ENCODE results near the gene ATP2B2. TPM values are rescaled to one million over a fixed set of nuclear protein-coding genes. Genes with fewer than 3 reads are reported as not detected.

The ATP2B2 gene
- total and polyA plus RNA-seq, 2 donors (not counting 1 experiment from before 2014, with no cell fraction given) = not detected

DNA sequence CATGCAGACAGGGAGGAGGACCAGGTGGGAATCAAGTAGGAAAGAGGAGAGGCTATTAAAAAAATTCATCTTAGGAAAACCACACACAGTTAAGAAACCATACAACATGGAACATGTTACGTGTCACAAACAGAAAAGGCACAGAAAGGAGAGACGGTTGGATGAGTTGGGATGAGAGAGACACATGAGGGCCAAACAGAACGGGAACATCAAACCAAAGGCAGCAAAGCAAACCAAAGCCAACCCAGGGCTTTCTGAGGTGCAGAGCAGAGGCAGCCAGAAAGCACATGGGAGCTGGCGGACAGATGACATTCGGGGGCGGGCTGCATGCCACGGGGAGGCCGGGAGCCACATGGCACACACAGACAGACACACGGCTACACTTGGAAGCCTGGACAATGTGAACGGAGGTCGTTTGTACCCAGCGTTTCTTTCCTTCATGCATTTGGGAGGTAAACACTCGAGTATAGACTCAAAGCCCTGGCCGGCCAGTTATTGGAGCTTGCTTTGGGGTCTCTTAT is 175.8 kb downstream of the ATP2B2 start:
- POLR2A ChIA-PET = no interaction called here
- Histone ChIP-seq H3K9ac (ENCODE audit: low read length) (no peak overlapping the region), H3K4me3 (ENCODE audit: control extremely low read depth in 1 of 5, extremely low read depth in 1 of 5, insufficient read depth in 1 of 5, low read depth in 2 of 5, low read length in 4 of 5) (no peak overlapping the region), H2AFZ (ENCODE audit: insufficient read depth, low read depth, low read length, poor library complexity, severe bottlenecking) (no peak overlapping the region), H4K20me1 (ENCODE audit: control insufficient read depth, insufficient read depth, low read length, poor library complexity, severe bottlenecking) (no peaks in the 10 kb centered on the region), H3K79me2 (ENCODE audit: control insufficient read depth, insufficient read depth, low read length) (no peaks in the 10 kb centered on the region), H3K36me3 (replicated peaks in 1 of 2; ENCODE audit: control extremely low read depth in 1 of 2, control insufficient read depth in 1 of 2, extremely low read depth in 1 of 2, insufficient read depth in 2 of 2, low read length in 1 of 2) (no peaks in the 10 kb centered on the region), H3K4me2 (replicated peaks; ENCODE audit: low read depth, low read length, poor library complexity, severe bottlenecking) (no peak overlapping the region), H3K27me3 (replicated peaks in 1 of 4; ENCODE audit: control extremely low read depth in 1 of 4, control insufficient read depth in 3 of 4, insufficient read depth in 4 of 4, low read length in 3 of 4) (peaks cover 0 to 4% (median 3%) of the 10 kb centered on the region in 4 experiments), H3K9me3 (ENCODE audit: control extremely low read depth in 1 of 3, control insufficient read depth in 2 of 3, insufficient read depth in 1 of 3, low read length in 2 of 3) (no peaks in the 10 kb centered on the region), H3K27ac (ENCODE audit: low read length in 2 of 2) (no peak overlapping the region), H3K4me1 (ENCODE audit: control insufficient read depth in 2 of 2, insufficient read depth in 2 of 2, low read length in 2 of 2) (peaks cover 13 to 14% of the 10 kb centered on the region in 2 donors)
- intact Hi-C loops (cut with micrococcal nuclease) = no loop called here
- no peak overlapping the region for H3K27ac Mint-ChIP-seq
- TF ChIP-seq, protein P1, sequence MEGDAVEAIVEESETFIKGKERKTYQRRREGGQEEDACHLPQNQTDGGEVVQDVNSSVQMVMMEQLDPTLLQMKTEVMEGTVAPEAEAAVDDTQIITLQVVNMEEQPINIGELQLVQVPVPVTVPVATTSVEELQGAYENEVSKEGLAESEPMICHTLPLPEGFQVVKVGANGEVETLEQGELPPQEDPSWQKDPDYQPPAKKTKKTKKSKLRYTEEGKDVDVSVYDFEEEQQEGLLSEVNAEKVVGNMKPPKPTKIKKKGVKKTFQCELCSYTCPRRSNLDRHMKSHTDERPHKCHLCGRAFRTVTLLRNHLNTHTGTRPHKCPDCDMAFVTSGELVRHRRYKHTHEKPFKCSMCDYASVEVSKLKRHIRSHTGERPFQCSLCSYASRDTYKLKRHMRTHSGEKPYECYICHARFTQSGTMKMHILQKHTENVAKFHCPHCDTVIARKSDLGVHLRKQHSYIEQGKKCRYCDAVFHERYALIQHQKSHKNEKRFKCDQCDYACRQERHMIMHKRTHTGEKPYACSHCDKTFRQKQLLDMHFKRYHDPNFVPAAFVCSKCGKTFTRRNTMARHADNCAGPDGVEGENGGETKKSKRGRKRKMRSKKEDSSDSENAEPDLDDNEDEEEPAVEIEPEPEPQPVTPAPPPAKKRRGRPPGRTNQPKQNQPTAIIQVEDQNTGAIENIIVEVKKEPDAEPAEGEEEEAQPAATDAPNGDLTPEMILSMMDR (IDR thresholded peaks at IDR 0.05) = no peak
- CTCF ChIA-PET = no interaction called here
- no peak overlapping the region for H3K4me3 Mint-ChIP-seq
- 94% methylated on average over 14 of the region's 14 CpGs for WGBS (ENCODE audit: insufficient coverage)
- peaks cover 27% of the 10 kb centered on the region for H3K4me1 Mint-ChIP-seq
- H3K9me3 Mint-ChIP-seq (ENCODE audit: insufficient read depth) = no peaks in the 10 kb centered on the region
- DNase-seq = no peak
- H3K27me3 Mint-ChIP-seq = peaks cover 25% of the 10 kb centered on the region
- no peak for ATAC-seq (ENCODE audit: low read depth)

DNA sequence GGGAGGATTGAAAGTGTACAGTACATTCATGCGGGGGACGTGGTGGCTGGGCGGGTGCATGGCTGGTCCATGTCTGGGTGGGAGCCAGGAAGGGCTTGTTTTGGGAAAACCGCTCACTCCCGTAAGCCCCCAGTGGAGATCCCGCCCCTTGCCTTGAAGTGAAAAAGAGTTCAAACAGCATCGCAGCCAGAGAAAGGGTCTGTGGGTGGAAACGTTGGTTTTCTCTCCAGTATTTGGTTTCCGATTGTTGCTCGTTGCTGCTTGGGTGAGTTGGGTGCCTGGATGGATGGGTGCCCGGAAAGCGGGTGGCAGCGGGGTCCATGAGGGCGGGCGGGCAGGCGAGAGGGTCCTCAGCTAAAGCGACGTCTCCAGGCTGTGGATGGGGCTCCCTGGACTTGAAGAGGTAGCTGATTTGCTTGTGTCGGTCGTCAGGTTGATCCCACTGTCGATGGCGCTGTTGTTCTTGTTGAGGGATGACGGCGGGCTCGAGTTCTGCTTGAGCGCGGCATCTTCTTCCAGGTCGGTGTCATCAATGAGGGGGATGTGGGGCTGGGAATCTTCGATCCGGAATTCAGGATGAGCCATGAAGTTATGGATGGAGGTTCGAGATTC is 176.8 kb downstream of the ATP2B2 start:
- ChIA-PET CTCF (no interaction called here), POLR2A (interaction anchor here (0.7 kb wide), 1 partner anchor 916 kb away, joined by 4 read pairs; no protein-coding TSS in a partner anchor)
- no peaks in the 10 kb centered on the region for H3K9me3 ChIP-seq (ENCODE audit: control extremely low read depth in 1 of 3, control insufficient read depth in 2 of 3, insufficient read depth in 1 of 3, low read length in 2 of 3)
- H3K79me2 ChIP-seq (ENCODE audit: control insufficient read depth, insufficient read depth, low read length) = no peaks in the 10 kb centered on the region
- no peaks in the 10 kb centered on the region for H4K20me1 ChIP-seq (ENCODE audit: control insufficient read depth, insufficient read depth, low read length, poor library complexity, severe bottlenecking)
- ATAC-seq (ENCODE audit: low read depth) (no peak), DNase-seq (no peak)
- no peak overlapping the region for H2AFZ ChIP-seq (ENCODE audit: insufficient read depth, low read depth, low read length, poor library complexity, severe bottlenecking)
- H3K27ac Mint-ChIP-seq = no peak overlapping the region
- no peak overlapping the region for H3K9ac ChIP-seq (ENCODE audit: low read length)
- TF ChIP-seq, protein P1 (IDR thresholded peaks at IDR 0.05) = no peak
- no peak for TF ChIP-seq EZH2 (IDR thresholded peaks at IDR 0.05; ENCODE audit: borderline replicate concordance, insufficient read depth, low read depth, low read length, poor library complexity, severe bottlenecking)
- peaks cover 19% of the 10 kb centered on the region for H3K4me1 Mint-ChIP-seq
- no peak overlapping the region for H3K4me2 ChIP-seq (replicated peaks; ENCODE audit: low read depth, low read length, poor library complexity, severe bottlenecking)
- peaks cover 25% of the 10 kb centered on the region for H3K27me3 Mint-ChIP-seq
- peaks cover 13 to 14% of the 10 kb centered on the region in 2 donors for H3K4me1 ChIP-seq (ENCODE audit: control insufficient read depth in 2 of 2, insufficient read depth in 2 of 2, low read length in 2 of 2)
- 59% methylated on average over 31 of the region's 31 CpGs for WGBS (ENCODE audit: insufficient coverage)
- H3K4me3 ChIP-seq (ENCODE audit: control extremely low read depth in 1 of 5, extremely low read depth in 1 of 5, insufficient read depth in 1 of 5, low read depth in 2 of 5, low read length in 4 of 5) = no peak overlapping the region
- no peaks in the 10 kb centered on the region for H3K9me3 Mint-ChIP-seq (ENCODE audit: insufficient read depth)
- intact Hi-C loops (cut with micrococcal nuclease) = no loop called here
- no peak overlapping the region for H3K27ac ChIP-seq (ENCODE audit: low read length in 2 of 2)
- peaks cover 0 to 4% (median 3%) of the 10 kb centered on the region in 4 experiments for H3K27me3 ChIP-seq (replicated peaks in 1 of 4; ENCODE audit: control extremely low read depth in 1 of 4, control insufficient read depth in 3 of 4, insufficient read depth in 4 of 4, low read length in 3 of 4)
- H3K4me3 Mint-ChIP-seq = no peak overlapping the region
- no peaks in the 10 kb centered on the region for H3K36me3 ChIP-seq (replicated peaks in 1 of 2; ENCODE audit: control extremely low read depth in 1 of 2, control insufficient read depth in 1 of 2, extremely low read depth in 1 of 2, insufficient read depth in 2 of 2, low read length in 1 of 2)

Data from B cell (primary cell).